ENCODE measurements around the gene COMMD4. TPM values are rescaled to one million over a fixed set of nuclear protein-coding genes. Genes with fewer than 3 reads are reported as not detected.

The COMMD4 gene
- polyA plus RNA-seq, 1 of the 3 experiments (the other 2 are of a cell fraction) = 223 TPM

- 83% methylated on average over 5 of the region's 7 CpGs for WGBS (ENCODE audit: low lambda C conversion rate)
- DNase-seq = no peak
- CTCF ChIA-PET = interaction anchor here (5.4 kb wide), 1 partner anchor 13 kb away, joined by 29 read pairs; the partner anchor contains the start of gene MAN2C1
- H3K27ac ChIP-seq (ENCODE audit: low read depth in 2 of 2, low read length in 1 of 2) = no peak overlapping the region
- no peak overlapping the region for H2AFZ ChIP-seq (ENCODE audit: low read depth)
- no peaks in the 10 kb centered on the region for H4K20me1 ChIP-seq (ENCODE audit: insufficient read depth)
- no peaks in the 10 kb centered on the region for H3K79me2 ChIP-seq (ENCODE audit: insufficient read depth)
- H3K9ac ChIP-seq = no peak overlapping the region
- H3K4me2 ChIP-seq = no peak overlapping the region
- no peak for TF ChIP-seq USF1 (IDR thresholded peaks at IDR 0.05; ENCODE audit: borderline replicate concordance, low read depth)
- no peak for TF ChIP-seq NFIC (IDR thresholded peaks at IDR 0.05; ENCODE audit: borderline replicate concordance)
- 0 out of 2 replicates have a peak, but pooled peaks have one; percentile 13 for TF ChIP-seq POLR2AphosphoS5 (IDR thresholded peaks at IDR 0.05; ENCODE audit: low read depth, low read length)
- TF ChIP-seq RAD21 (IDR thresholded peaks at IDR 0.05; ENCODE audit: low read length) = no peak
- TF ChIP-seq MXI1 (IDR thresholded peaks at IDR 0.05; ENCODE audit: low read depth, low read length) = no peak
- H3K27me3 ChIP-seq (ENCODE audit: insufficient read depth) = no peaks in the 10 kb centered on the region
- H3K9me3 ChIP-seq = no peaks in the 10 kb centered on the region
- H3K4me3 ChIP-seq (ENCODE audit: low read depth in 2 of 2, low read length in 1 of 2) = no peak overlapping the region
- peaks cover 0 to 34% of the 10 kb centered on the region in 2 experiments for H3K36me3 ChIP-seq (replicated peaks in 1 of 2; ENCODE audit: control insufficient read depth in 1 of 2, insufficient read depth in 2 of 2, low read length in 1 of 2)
- H3K9me2 ChIP-seq = no peaks in the 10 kb centered on the region
- POLR2A ChIA-PET = no interaction called here
- H3K4me1 ChIP-seq (ENCODE audit: control insufficient read depth in 1 of 2, insufficient read depth in 2 of 2, low read depth in 1 of 2, low read length in 1 of 2) = no peaks in the 10 kb centered on the region
- peaks cover 7% of the 10 kb centered on the region for H3F3A ChIP-seq (replicated peaks; ENCODE audit: insufficient read depth)
Measured at GRCh38 chr15:75354454-75354853, 18.6 kb downstream of the COMMD4 start.

GRCh38 chr15:75355369-75355768 is 19.5 kb downstream of the COMMD4 start:
- ChIA-PET POLR2A (interaction anchor here (1.9 kb wide), 1 partner anchor 13 kb away, joined by 7 read pairs; the partner anchor contains the start of gene MAN2C1), CTCF (interaction anchor here (5.4 kb wide), 1 partner anchor 12 kb away, joined by 29 read pairs; the partner anchor contains the start of gene MAN2C1)
- Histone ChIP-seq H3K36me3 (replicated peaks in 1 of 2; ENCODE audit: control insufficient read depth in 1 of 2, insufficient read depth in 2 of 2, low read length in 1 of 2) (peaks cover 0 to 41% of the 10 kb centered on the region in 2 experiments), H3K9me3 (no peaks in the 10 kb centered on the region), H3K4me3 (ENCODE audit: low read depth in 2 of 2, low read length in 1 of 2) (no peak overlapping the region), H2AFZ (ENCODE audit: low read depth) (no peak overlapping the region), H3K79me2 (ENCODE audit: insufficient read depth) (no peaks in the 10 kb centered on the region), H4K20me1 (ENCODE audit: insufficient read depth) (no peaks in the 10 kb centered on the region), H3K4me1 (ENCODE audit: control insufficient read depth in 1 of 2, insufficient read depth in 2 of 2, low read depth in 1 of 2, low read length in 1 of 2) (no peaks in the 10 kb centered on the region), H3K9me2 (no peaks in the 10 kb centered on the region), H3K4me2 (no peak overlapping the region), H3K27ac (ENCODE audit: low read depth in 2 of 2, low read length in 1 of 2) (no peak overlapping the region), H3F3A (replicated peaks; ENCODE audit: insufficient read depth) (peaks cover 7% of the 10 kb centered on the region), H3K27me3 (ENCODE audit: insufficient read depth) (no peaks in the 10 kb centered on the region), H3K9ac (no peak overlapping the region)
- DNase-seq = no peak
- TF ChIP-seq REST (IDR thresholded peaks at IDR 0.05; ENCODE audit: low read depth, low read length) (no peak), ZBTB33 (IDR thresholded peaks at IDR 0.05; ENCODE audit: borderline replicate concordance, low read depth) (no peak), MAX (IDR thresholded peaks at IDR 0.05; ENCODE audit: low read depth) (no peak), ELF1 (IDR thresholded peaks at IDR 0.05) (no peak), FOXM1 (IDR thresholded peaks at IDR 0.05; ENCODE audit: low read depth) (no peak), SMC3 (IDR thresholded peaks at IDR 0.05; ENCODE audit: low read depth, low read length) (no peak), NFIC (IDR thresholded peaks at IDR 0.05; ENCODE audit: borderline replicate concordance) (no peak), MEF2A (IDR thresholded peaks at IDR 0.05; ENCODE audit: borderline replicate concordance, low read depth) (no peak), RCOR1 (IDR thresholded peaks at IDR 0.05; ENCODE audit: low read length) (no peak), JUND (IDR thresholded peaks at IDR 0.05) (no peak), POLR2AphosphoS5 (IDR thresholded peaks at IDR 0.05; ENCODE audit: low read depth, low read length) (no peak), CTCF (IDR thresholded peaks at IDR 0.05) (no peak)
- 100% methylated on average over 1 of the region's 4 CpGs for WGBS (ENCODE audit: low lambda C conversion rate)

Measured in SK-N-SH (cell line).